Mononuclear cell (primary cell): Measurements from ENCODE around the gene STK17A. TPM values are rescaled to one million over a fixed set of nuclear protein-coding genes. Genes with fewer than 3 reads are reported as not detected.

Experiments
- H3K27me3 ChIP-seq: 2 replicates; pipeline ENCODE4 v1.6.0; 2011; ENCODE audit warnings: low read length, control low read depth; ENCODE audit not compliant: insufficient read depth
- H3K4me1 ChIP-seq: 2 replicates; pipeline ENCODE4 v1.5.1; 2011; ENCODE audit warnings: mild to moderate bottlenecking, low read length, control low read depth; ENCODE audit not compliant: insufficient read depth
- H3K4me3 ChIP-seq: 2 replicates; pipeline ENCODE4 v1.5.1; 2011; ENCODE audit warnings: mild to moderate bottlenecking, low read length, moderate library complexity
- H3K9me3 ChIP-seq: 2 replicates; pipeline ENCODE4 v1.5.1; 2011; ENCODE audit warnings: low read depth, mild to moderate bottlenecking, control low read depth, low read length
- total RNA-seq: library from RNA; depleted of rRNA; stranded (reverse); fragments of >200 nt; gene quantifications from one replicate; pipeline ENCODE4 v1.2.3, GENCODE V29; 2012

STK17A gene
- total RNA-seq, 1 donor: 253 TPM

DNA sequence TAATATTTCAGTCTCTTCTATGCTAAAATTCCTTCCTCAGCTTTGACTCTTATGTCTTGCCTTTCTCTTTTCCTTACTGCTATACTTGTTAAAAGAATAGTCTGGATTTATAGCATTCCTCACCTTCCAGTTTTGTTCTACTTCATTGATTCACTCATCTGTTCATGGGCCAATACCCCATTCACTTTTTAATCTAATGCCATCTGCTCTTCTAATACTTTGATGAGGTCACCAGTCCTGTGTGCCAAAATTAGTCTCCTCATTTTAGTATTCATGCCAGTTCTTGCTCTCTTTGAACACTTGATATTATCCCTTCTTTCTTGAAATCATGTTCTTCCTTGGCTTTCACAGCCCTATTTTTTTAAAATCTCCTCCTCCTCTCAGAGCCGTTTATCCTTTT is 19.3 kb downstream of the STK17A start:
- H3K27me3 ChIP-seq: no peaks in the 10 kb centered on the region
- H3K4me3 ChIP-seq: no peak overlapping the region
- H3K4me1 ChIP-seq: peaks cover 22% of the 10 kb centered on the region
- no peaks in the 10 kb centered on the region for H3K9me3 ChIP-seq

DNA sequence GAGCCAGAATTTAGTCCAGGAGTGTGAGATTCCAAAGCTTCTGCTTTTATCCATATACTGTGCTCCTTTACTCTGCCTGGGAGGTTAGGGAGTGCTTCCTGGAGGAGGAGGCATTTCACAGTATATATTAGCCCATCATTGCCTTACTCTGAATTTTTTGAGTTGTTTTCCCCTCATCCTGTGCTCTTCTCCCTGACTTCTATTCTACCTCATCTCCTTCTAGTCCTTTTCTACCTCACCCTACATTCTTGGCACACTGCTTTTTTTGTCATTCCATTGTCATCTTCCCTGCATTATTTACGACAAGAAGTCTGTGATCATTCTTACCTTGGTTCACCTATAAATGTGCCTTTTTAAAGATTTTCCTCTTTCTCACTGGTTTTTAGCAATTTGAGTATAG is 21.3 kb downstream of the STK17A start:
- Histone ChIP-seq H3K4me1 (peaks cover 22% of the 10 kb centered on the region), H3K27me3 (no peaks in the 10 kb centered on the region), H3K9me3 (no peaks in the 10 kb centered on the region), H3K4me3 (no peak overlapping the region)

DNA sequence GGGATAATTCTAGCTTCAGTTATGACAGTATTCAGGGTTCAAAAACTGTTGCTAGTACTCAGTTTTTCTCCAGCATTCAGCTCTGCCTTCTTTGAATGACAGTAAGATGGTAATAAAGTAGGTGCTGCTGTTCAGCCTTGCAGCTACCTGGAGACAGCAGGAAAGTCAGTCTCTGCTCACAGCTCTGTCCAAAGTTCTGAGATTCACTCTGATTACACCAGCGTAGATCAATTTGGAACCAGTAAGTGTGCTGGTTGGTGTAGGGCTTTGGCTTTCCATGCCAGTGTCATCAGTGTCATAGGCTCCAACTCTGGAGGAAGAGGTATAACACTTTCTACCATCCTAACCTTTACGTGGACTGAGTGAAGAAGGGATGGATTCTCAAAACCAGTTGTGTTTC is 26.2 kb downstream of the STK17A start:
- peaks cover 28% of the 10 kb centered on the region for H3K4me1 ChIP-seq
- no peak overlapping the region for H3K4me3 ChIP-seq
- no peaks in the 10 kb centered on the region for H3K27me3 ChIP-seq
- no peaks in the 10 kb centered on the region for H3K9me3 ChIP-seq

GRCh38 chr7:43612128-43612527 is 29.2 kb downstream of the STK17A start:
- Histone ChIP-seq H3K4me3 (no peak overlapping the region), H3K4me1 (peaks cover 32% of the 10 kb centered on the region), H3K27me3 (no peaks in the 10 kb centered on the region), H3K9me3 (no peaks in the 10 kb centered on the region)

DNA sequence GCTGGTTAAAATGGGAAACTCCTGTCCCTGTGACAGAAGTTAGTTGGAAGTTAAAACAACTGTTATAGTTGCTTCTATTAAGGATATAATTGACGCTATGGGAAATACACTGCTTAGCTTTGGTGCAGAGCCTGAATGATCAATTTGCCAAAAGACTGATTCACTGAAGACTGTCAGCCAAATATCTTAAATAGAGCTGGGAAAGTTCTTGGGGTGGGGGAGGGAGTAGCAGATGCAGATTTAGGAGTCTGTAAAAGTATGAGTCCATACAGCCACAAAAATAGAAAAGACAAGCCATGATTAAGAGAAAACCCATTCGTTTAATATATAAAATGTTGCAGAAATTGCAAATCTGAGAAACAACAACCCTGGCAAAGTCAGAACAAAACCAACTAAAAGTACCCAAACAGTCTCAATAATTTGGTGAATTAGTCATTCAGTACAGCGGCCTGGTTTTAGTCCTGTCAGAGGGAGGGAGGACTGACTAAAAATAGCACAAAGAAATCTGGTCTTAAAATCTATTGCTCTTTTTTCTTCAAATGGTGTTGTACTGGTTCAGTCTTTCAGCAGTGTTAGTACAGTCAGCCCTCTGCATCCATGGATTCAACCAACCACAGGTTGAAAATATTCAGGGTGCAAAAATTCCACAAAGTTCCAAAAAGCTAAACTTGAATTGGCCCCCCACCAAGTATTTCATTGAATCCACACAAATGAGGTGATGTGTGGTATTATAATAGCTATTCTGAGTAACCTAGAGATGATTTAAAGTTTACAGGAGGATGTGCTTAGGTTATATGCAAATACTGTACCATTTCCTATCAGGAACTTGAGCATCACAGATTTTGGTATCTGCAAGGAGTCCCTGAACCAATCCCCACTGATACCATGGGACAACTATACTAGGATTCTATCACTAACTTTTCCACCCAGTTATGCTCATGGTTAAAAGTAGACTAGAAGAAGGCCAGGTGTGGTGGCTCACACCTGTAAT is 30.0 kb downstream of the STK17A start:
- Histone ChIP-seq H3K4me1 (peaks cover 38% of the 10 kb centered on the region), H3K27me3 (no peaks in the 10 kb centered on the region), H3K4me3 (no peak overlapping the region), H3K9me3 (no peaks in the 10 kb centered on the region)

DNA sequence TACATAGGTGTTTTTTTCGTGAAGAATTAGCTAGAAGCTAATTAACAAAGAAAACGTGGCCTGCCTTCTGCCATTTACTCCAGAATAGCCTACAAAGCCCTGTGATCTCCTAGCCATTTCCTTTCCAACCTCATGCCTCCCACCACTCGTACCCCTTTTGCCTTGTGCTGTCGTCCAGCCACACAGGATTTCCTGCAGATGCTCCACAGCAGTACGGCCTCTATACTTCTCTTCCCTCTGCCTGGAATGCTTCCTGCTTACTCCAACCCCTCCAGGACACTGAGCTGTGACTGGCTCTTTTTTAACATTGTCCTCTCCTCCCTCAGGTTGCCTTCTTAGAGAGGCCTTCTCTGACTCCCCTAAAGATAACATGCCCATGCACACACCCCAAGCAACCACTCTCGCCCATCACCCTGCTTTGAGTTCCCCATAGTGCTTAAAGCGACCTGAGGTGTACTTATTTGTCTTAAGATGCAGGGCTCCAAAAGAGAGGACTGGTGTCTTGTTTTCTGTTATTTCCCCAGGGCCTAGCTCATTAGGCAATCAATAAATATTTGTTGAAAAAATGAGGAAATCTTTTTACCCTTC is 32.7 kb downstream of the STK17A start:
- Histone ChIP-seq H3K9me3 (no peaks in the 10 kb centered on the region), H3K27me3 (no peaks in the 10 kb centered on the region), H3K4me1 (peaks cover 49% of the 10 kb centered on the region), H3K4me3 (no peak overlapping the region)

- H3K27me3 ChIP-seq: no peaks in the 10 kb centered on the region
- H3K9me3 ChIP-seq: no peaks in the 10 kb centered on the region
- no peak overlapping the region for H3K4me3 ChIP-seq
- H3K4me1 ChIP-seq: peaks cover 51% of the 10 kb centered on the region
Observed at GRCh38 chr7:43616977-43617376, 34.1 kb downstream of the STK17A start.

- peaks cover 47% of the 10 kb centered on the region for H3K4me1 ChIP-seq
- H3K4me3 ChIP-seq: no peak overlapping the region
- no peaks in the 10 kb centered on the region for H3K27me3 ChIP-seq
- H3K9me3 ChIP-seq: no peaks in the 10 kb centered on the region
Observed at GRCh38 chr7:43618073-43618472, 35.2 kb downstream of the STK17A start.

DNA sequence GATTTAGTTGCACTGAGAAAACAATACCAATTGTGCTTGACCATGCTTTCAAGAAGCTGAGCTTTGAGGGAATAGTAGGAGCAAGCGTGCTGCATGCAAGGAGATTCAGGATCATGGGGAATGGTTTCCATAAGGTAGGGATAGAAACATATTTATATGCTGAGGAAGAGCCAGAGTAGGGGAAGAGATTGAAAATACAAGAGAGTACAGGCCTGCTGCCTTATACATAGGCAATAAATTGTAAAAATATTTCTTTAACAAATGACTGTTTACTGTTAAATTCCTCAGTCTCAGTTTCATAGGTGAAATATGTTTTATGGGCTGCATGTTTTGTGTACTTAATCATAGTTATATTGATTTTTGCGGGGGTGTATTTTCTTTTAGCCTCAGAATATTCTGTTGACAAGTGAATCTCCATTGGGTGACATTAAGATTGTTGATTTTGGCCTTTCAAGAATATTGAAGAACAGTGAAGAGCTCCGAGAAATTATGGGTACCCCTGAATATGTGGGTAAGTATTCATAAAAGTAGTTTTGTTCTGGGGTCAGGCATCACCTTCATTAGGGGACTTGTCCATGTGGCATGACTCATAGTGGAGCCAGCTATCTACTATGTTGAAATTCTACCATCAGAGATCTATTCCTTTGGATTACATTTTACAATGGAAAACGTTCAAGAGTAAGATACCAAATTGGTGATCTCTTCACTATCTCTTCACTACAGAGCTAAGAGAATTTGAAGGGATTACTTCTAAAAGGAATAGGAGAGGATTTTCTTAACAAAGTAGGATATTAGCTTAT is 36.5 kb downstream of the STK17A start:
- peaks cover 46% of the 10 kb centered on the region for H3K4me1 ChIP-seq
- H3K9me3 ChIP-seq: no peaks in the 10 kb centered on the region
- no peak overlapping the region for H3K4me3 ChIP-seq
- H3K27me3 ChIP-seq: no peaks in the 10 kb centered on the region

GRCh38 chr7:43621729-43622448 is 39.0 kb downstream of the STK17A start:
- Histone ChIP-seq H3K4me1 (peaks cover 52% of the 10 kb centered on the region), H3K9me3 (no peaks in the 10 kb centered on the region), H3K4me3 (no peak overlapping the region), H3K27me3 (no peaks in the 10 kb centered on the region)

- H3K9me3 ChIP-seq: no peaks in the 10 kb centered on the region
- no peaks in the 10 kb centered on the region for H3K27me3 ChIP-seq
- H3K4me1 ChIP-seq: peaks cover 40% of the 10 kb centered on the region
- H3K4me3 ChIP-seq: no peak overlapping the region
Observed at GRCh38 chr7:43624156-43624555, 41.2 kb downstream of the STK17A start.

DNA sequence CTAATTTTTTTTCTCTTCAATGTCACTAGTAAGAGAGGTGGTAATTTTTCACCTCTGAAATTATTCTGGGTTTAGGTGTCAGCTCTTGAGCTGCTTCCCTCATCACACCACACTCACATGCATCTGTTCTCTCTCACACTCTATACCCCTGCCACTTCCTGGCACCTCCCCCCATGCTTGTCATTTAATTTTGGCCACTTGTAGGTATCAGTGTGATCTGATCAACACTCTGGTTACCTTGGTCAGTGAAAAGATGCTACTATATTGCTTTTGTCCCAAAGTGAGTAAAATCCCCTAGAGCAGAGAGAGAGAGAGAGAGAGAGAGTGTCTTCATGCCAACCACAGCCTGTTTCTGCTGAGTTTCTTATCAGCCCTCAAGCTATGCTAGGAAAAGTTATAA is 42.5 kb downstream of the STK17A start:
- Histone ChIP-seq H3K4me3 (no peak overlapping the region), H3K27me3 (no peaks in the 10 kb centered on the region), H3K4me1 (peaks cover 34% of the 10 kb centered on the region), H3K9me3 (no peaks in the 10 kb centered on the region)

- Histone ChIP-seq H3K4me3 (no peak overlapping the region), H3K27me3 (no peaks in the 10 kb centered on the region), H3K4me1 (peaks cover 31% of the 10 kb centered on the region), H3K9me3 (no peaks in the 10 kb centered on the region)
Observed at GRCh38 chr7:43625980-43626379, 43.1 kb downstream of the STK17A start.

GRCh38 chr7:43626695-43627094 is 43.8 kb downstream of the STK17A start:
- Histone ChIP-seq H3K4me3 (no peak overlapping the region), H3K27me3 (no peaks in the 10 kb centered on the region), H3K9me3 (no peaks in the 10 kb centered on the region), H3K4me1 (peaks cover 33% of the 10 kb centered on the region)
